ENCODE data around the gene CTNNA3. TPM values are rescaled to one million over a fixed set of nuclear protein-coding genes. Genes with fewer than 3 reads are reported as not detected.

The CTNNA3 gene
- total RNA-seq, 4 donors from 2014 or later = 0.68 to 75.2 (median 1.4) TPM

DNA sequence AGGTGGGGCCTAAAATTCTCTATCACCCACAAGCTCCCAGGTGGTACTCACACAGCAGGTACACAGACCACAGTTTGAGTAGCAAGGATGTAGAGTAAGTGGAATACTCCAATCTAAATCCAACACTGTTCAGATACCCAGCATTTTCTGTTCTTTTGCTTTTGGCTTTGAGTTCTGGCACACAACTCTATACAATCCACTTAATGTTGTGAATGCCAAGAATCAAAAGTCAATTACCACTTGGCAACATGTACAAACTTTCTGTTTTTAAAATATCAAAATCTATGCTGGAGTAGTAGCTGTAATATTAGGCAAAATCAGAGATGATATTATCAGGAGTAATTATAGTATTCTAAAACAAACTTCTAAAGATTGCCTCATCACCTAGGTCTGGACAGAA is 903.6 kb downstream of the CTNNA3 start:
- no peaks in the 10 kb centered on the region for H3K36me3 ChIP-seq
- H3K4me1 ChIP-seq = no peaks in the 10 kb centered on the region
- H3K4me3 ChIP-seq = no peak overlapping the region
- no peaks in the 10 kb centered on the region for H3K9me3 ChIP-seq
- intact Hi-C loops (cut with DNase I; ENCODE audit: low total_unique reads) (no loop called here), in situ Hi-C loops (cut with MboI; ENCODE audit: low pct_ligation_motif_present in 1 of 4, low pct_unique_long_range_greater_than_20kb in 1 of 4, low sequenced_read_pairs in 3 of 4) (no loop called here)
- no peak overlapping the region for H3K27ac ChIP-seq
- no peak for DNase-seq
- TF ChIP-seq EP300 (IDR thresholded peaks at IDR 0.05; ENCODE audit: low read depth) = no peak
- no peak for TF ChIP-seq POLR2A (IDR thresholded peaks at IDR 0.05)
- TF ChIP-seq POLR2AphosphoS5 (IDR thresholded peaks at IDR 0.05) = no peak
- no peak for TF ChIP-seq CTCF (IDR thresholded peaks at IDR 0.05)
- no peaks in the 10 kb centered on the region for H3K27me3 ChIP-seq

GRCh38 chr10:66788178-66788987 is 907.6 kb downstream of the CTNNA3 start:
- in situ Hi-C loops (cut with MboI; ENCODE audit: low pct_ligation_motif_present in 1 of 4, low pct_unique_long_range_greater_than_20kb in 1 of 4, low sequenced_read_pairs in 3 of 4) = no loop called here
- DNase-seq = no peak
- no peaks in the 10 kb centered on the region for H3K9me3 ChIP-seq
- no peak for TF ChIP-seq POLR2AphosphoS5 (IDR thresholded peaks at IDR 0.05)
- no peaks in the 10 kb centered on the region for H3K27me3 ChIP-seq
- no peaks in the 10 kb centered on the region for H3K36me3 ChIP-seq
- no peak overlapping the region for H3K27ac ChIP-seq
- intact Hi-C loops (cut with DNase I; ENCODE audit: low total_unique reads) = no loop called here
- H3K4me3 ChIP-seq = no peak overlapping the region
- H3K4me1 ChIP-seq = no peaks in the 10 kb centered on the region
- 52 to 64% methylated on average over 3 to 7 of the region's 7 CpGs for WGBS, 2 donors (ENCODE audit: low coverage in 1 of 2)

DNA sequence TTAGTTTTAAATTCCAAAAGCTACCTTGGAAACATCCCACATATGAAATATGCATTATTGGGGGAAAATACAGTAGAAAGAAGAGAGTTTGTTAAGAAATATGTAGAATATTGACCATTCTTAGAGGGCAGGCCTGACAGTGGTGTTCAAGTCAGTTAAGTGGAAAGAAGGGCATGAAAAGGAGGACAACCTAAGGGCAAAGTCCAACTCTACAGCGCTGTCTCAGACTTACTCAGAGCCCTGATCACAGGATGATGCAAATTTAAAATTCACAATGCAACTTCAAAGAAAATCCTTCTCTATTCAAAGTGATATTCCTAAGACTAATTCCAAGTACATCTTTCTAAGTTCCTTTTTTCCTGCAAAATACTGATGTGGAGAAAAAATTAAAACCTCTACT is 909.3 kb downstream of the CTNNA3 start:
- Histone ChIP-seq H3K4me3 (no peak overlapping the region), H3K27ac (no peak overlapping the region), H3K4me1 (no peaks in the 10 kb centered on the region), H3K36me3 (no peaks in the 10 kb centered on the region), H3K27me3 (no peaks in the 10 kb centered on the region), H3K9me3 (no peaks in the 10 kb centered on the region)
- no peak for TF ChIP-seq POLR2A (IDR thresholded peaks at IDR 0.05)
- TF ChIP-seq CTCF (IDR thresholded peaks at IDR 0.05) = no peak
- no peak for TF ChIP-seq POLR2AphosphoS5 (IDR thresholded peaks at IDR 0.05)
- no peak for TF ChIP-seq EP300 (IDR thresholded peaks at IDR 0.05; ENCODE audit: low read depth)
- intact Hi-C loops (cut with DNase I; ENCODE audit: low total_unique reads) (no loop called here), in situ Hi-C loops (cut with MboI; ENCODE audit: low pct_ligation_motif_present in 1 of 4, low pct_unique_long_range_greater_than_20kb in 1 of 4, low sequenced_read_pairs in 3 of 4) (no loop called here)
- no peak for DNase-seq
- WGBS, 2 donors (ENCODE audit: low coverage in 1 of 2) = 68 to 90% methylated on average over 1 of the region's 1 CpG

- Histone ChIP-seq H3K36me3 (no peaks in the 10 kb centered on the region), H3K27me3 (no peaks in the 10 kb centered on the region), H3K4me1 (no peaks in the 10 kb centered on the region), H3K4me3 (no peak overlapping the region), H3K9me3 (no peaks in the 10 kb centered on the region), H3K27ac (no peak overlapping the region)
- intact Hi-C loops (cut with DNase I; ENCODE audit: low total_unique reads) = no loop called here
- 69 to 100% methylated on average over 1 of the region's 1 CpG for WGBS, 2 donors (ENCODE audit: low coverage in 1 of 2)
- in situ Hi-C loops (cut with MboI; ENCODE audit: low pct_ligation_motif_present in 1 of 4, low pct_unique_long_range_greater_than_20kb in 1 of 4, low sequenced_read_pairs in 3 of 4) = no loop called here
- TF ChIP-seq EP300 (IDR thresholded peaks at IDR 0.05; ENCODE audit: low read depth) = no peak
- no peak for TF ChIP-seq CTCF (IDR thresholded peaks at IDR 0.05)
- TF ChIP-seq POLR2AphosphoS5 (IDR thresholded peaks at IDR 0.05) = no peak
- no peak for TF ChIP-seq POLR2A (IDR thresholded peaks at IDR 0.05)
- no peak for DNase-seq
Observed at GRCh38 chr10:66784770-66785169, 911.2 kb downstream of the CTNNA3 start.

DNA sequence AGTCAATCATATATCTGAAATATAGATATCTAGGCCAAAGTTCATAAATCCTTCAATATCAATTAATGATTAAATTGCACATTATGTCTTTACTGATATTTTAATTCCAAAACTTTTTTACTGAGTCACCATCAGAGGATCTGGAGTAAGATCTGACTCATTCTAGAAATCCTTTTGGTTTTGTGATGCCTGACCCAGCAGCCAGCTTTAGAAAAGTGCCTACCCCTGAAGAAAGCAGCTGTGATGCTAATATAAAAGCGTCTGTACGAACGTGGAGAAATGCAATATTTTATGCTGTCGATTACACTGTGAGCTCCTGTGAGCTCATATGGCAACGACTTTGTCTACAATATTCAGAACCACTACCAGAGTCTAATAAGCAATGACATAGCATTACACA is 912.7 kb downstream of the CTNNA3 start:
- H3K4me1 ChIP-seq = no peaks in the 10 kb centered on the region
- H3K27ac ChIP-seq = no peak overlapping the region
- H3K9me3 ChIP-seq = no peaks in the 10 kb centered on the region
- TF ChIP-seq POLR2A (IDR thresholded peaks at IDR 0.05) = no peak
- intact Hi-C loops (cut with DNase I; ENCODE audit: low total_unique reads) = no loop called here
- H3K36me3 ChIP-seq = no peaks in the 10 kb centered on the region
- 89 to 100% methylated on average over 5 of the region's 5 CpGs for WGBS, 2 donors (ENCODE audit: low coverage in 1 of 2)
- DNase-seq = no peak
- H3K4me3 ChIP-seq = no peak overlapping the region
- in situ Hi-C loops (cut with MboI; ENCODE audit: low pct_ligation_motif_present in 1 of 4, low pct_unique_long_range_greater_than_20kb in 1 of 4, low sequenced_read_pairs in 3 of 4) = no loop called here
- no peaks in the 10 kb centered on the region for H3K27me3 ChIP-seq
